Measurements from ENCODE around the gene ARHGAP8.

The ARHGAP8 gene

DNA sequence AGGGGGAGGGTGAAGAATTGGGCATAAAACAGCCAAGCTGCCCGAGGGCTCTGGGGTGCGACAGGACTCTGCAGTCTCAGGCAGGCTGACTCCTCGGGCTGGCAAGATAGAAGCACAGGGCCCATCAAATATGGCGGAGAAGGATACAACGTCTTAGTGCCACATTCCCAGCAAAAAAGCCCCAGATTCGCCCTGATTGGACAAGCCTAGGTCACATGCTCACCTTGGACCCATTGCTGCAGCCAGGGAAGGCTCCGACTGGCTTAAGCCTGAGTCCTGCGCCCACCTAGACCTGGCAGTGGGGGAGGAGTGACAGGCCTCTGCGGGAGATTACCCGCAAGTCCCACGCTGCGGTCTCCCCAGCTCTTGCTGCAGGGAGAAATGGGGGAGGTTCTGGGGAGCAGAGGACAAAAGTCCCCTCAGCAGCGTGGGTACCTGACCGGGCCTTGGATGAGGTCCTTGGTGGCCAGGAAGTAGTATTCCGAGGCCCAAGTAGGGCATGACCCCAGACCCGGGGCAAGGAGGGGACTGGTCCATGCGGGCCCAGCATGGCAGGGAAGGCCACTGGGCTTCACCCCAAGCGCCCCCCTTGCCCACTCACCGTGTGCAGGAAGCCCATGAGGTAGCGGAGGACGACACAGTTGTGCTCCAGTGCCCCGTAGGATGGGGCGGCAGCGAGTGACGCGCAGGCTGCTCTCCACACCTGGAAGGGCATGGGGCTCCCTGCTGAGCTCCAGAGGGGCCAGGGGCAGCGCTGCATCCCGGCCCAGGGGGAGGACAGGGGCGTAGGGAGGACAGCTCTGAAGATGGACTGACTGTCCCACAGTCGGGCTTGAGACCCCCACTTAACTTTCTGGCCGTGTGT is 113.0 kb downstream of the ARHGAP8 start:
- DNase-seq: no peak

DNA sequence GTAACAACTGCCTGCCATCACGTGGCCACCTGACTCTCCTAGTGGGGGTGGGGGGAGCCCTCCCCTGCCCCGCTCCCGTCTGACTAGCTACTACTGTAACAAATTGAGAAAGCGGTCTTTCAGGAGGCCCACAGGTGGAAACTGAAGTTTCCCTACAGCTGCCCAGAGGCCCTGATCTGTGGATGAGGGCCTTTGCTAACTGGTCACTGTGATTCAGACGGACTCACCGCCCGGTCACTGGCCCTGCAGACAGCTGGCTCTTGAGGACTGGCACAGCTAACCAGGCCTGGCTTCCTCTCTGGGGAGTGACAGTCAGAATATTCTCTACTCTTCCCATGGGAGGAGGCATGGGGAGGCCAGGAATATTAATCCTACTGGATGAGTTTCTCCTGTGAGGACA is 116.8 kb downstream of the ARHGAP8 start:
- DNase-seq: no peak

DNA sequence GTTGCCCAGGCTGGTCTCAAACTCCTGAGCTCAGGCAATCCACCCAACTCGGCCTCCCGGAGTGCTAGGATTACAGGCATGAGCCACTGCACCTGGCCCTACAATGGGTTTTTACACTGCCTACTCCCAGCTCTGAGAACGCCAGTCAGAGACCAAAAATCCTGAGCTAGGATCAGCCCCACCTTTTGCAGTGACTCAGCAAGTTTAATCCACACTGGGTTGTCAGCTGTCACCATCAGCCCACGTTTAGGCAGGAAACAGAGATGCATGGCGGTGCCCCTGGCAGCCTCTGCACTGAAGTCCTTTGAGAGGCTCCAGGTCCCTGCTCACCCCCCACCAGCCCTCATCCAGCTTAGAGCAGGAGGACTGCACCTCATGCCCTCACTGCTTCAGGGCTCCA is 117.6 kb downstream of the ARHGAP8 start:
- peak; percentile 8 for DNase-seq

DNA sequence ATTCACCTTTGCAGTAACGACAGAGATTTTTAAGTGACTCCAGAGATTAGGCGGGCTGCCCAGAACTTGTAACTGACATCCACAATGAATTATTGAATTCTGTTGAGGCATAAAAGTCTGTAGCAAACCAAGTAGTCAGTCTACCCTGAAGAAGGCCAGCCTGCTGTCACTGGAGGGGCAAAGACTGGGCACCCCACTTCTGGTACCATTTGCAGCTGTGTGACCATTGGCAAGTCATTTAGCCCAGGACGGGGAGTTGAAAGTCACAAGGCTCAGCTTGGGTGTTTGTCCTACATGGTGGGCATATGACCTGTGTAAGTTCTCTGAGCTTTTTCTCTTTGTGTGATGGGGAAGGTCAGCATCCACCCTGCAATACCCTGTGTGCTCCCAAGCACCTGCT is 119.4 kb downstream of the ARHGAP8 start:
- DNase-seq: no peak

- no peak for DNase-seq
Measured at GRCh38 chr22:44876921-44877320, 124.5 kb downstream of the ARHGAP8 start.

DNA sequence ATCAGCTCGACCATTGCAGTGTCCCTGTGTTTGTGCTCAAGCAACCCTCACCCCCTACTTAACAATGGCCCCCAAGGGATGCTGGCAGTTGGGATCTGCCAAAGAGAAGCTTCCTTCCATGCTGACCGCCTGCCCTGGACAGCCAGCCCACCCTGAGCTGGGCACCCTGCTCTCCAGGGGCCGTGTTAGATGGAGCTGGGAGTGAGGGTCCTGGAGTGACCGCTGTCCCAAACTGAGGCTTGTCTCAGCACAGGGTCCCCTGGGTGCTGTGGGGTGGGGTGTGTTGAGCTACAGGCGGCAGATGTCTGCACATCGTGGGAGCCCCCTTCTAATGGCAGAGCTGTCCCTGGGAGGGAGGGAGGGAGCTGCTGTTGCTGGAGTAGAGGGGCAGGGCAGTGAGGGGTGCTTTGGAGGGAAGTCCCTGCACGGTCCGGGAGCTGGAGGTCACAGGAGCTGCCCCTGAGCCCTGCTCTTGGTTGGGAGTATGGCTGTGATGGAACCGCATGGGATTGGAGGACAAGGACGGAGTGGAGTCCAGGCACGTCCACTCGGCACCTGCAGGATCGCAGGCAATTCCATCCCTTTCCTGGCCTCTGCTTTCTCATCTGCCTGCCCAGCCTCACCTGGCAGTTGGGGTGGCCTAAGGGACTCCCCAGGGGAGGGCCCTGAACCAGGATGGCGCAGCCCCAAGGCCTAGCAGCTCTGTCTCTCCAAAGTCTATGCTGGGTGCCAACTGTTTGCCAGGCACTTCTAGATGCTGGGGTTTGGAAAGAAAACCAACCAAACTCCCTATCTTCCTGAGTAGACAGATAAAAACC is 126.3 kb downstream of the ARHGAP8 start:
- no peak for DNase-seq

- DNase-seq: no peak
Measured at GRCh38 chr22:44879301-44879680, 126.9 kb downstream of the ARHGAP8 start.

DNA sequence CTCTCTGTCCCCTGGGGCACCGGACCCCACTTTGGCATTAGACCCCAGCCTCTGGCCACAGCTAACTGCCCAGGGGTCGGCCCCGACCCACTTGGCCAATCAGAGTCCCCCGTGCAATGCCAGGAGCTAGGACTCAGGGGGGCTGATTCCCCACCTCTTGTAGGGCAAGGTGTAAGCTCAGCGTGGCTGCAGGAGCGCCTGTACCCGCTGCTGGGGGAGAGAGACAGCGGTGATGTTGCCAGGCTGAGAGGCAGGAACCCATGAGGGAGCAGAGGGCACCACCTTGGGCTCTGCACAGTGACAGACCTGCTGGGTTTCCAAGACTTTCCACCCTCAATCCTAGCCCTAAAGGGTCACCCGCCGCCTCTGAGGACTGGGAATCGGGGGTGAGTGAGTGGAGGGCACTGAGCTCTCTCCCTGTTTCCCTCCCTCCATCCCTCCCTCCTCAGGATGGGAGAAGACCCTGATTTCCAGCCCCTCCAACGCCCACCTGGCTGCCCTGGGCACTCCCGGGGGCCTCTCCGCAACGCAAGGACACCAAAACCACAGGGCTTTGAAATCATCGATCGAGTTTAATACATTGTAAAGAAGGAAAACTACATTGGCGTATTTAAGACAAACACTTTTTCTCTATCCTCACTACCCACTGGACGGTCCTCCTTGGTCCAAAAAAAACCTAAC is 128.4 kb downstream of the ARHGAP8 start:
- no peak for DNase-seq

DNA sequence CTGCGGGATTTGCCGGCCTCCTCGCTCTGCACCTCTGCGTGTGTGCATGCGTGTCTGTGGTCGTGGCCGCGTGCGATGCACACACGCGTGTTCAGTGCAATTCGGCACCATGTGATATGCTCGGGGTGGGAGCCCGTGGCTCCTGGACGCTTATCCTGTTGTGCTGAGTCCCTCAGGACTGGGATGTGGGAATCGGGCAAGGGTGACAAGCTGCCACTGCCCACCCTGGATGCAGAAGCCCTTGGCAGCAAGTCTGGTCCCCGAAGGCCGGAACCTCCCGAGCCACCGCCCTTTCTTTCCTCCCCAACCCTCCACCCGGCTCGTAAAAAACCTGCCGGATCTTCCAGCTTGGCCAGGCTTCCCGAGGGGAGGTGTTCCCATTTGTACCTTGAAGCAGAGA is 129.2 kb downstream of the ARHGAP8 start:
- DNase-seq: no peak

DNA sequence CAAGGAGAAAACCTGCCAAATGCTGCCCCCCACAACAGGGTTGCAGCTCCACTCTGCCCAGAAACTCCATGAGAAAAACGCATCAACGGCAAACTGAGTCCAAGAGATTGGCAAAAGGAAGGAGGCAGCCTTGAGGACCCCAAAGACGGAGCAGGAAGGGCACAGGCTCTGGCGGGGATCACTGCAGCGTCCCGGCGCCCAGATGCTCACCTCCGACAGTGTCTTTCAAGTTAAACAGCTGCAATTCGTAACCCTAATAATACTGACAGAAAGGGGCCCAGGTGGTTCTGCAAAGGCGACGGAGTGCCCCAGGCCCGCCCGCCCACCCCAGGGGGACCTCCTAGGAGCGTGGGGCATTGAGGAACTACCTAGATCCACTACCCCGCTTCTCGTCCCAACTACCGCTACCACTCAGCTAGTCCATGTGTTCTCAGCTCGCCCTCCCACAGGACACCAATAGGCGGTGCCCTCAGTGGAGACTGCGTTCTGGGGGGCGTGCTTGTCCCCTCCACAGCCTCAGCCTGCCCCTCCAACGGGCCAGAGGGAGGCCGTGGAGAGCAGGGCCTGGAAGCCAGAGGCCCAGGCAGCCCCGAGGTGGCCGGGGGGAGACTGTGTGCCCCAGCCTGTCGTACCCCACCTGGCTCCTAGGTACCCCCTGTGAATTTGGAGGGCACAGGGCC is 130.0 kb downstream of the ARHGAP8 start:
- no peak for DNase-seq

- DNase-seq: no peak
Measured at GRCh38 chr22:44883011-44883421, 130.6 kb downstream of the ARHGAP8 start.

DNA sequence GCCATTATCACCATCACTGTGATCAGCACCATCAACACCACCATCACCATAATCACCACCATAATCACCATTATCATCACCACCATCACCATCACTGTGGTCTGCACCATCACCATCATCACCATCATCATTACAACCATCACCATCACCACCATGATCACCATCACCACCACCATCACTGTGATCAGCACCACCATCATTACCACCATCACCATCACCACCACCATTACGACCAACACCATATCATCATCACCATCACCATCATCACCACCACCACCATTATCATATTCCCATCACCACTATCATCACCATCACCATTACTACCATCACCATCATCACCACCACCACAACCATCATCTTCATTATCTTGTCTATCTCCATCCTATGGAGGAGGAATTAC is 132.2 kb downstream of the ARHGAP8 start:
- DNase-seq: no peak

DNA sequence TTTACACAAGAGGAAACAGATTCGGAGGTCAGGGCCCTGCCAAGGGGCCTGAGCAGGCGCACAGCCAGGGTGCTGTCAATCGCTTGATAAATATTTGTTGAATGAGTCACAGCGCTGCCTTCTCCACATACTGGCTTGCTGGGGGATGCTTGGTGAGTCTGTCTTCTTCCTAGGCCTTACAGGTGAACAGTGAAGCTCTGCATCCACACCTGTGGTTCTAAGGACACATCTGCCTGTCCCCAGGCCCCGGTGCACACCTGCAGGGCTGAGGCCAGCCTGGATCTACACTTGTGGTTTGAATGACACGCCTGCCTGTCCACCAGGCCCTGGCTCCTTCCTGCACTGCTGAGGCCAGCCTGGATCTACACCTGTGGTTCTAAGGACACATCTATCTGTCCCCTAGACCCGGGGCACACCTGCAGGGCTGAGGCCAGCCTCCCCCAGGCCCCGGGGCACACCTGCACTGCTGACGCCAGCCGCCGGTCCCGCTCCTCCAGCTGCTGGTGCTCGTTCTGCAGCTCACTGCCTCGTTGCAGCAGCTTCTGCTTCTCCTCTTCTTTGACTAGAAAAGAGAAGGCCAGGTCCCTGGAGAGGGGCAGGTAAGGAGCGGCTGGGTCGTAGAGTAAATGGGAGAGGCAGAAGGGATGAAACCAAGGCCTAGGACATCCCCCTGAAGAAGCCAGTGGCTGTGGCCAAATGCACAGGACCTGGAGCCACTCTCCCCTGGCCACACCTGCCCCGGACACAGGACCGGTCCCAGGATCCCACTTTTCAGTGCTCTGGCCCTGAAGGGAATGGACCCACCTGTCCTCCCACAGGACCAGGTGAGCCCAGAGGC is 132.8 kb downstream of the ARHGAP8 start:
- DNase-seq: no peak

DNA sequence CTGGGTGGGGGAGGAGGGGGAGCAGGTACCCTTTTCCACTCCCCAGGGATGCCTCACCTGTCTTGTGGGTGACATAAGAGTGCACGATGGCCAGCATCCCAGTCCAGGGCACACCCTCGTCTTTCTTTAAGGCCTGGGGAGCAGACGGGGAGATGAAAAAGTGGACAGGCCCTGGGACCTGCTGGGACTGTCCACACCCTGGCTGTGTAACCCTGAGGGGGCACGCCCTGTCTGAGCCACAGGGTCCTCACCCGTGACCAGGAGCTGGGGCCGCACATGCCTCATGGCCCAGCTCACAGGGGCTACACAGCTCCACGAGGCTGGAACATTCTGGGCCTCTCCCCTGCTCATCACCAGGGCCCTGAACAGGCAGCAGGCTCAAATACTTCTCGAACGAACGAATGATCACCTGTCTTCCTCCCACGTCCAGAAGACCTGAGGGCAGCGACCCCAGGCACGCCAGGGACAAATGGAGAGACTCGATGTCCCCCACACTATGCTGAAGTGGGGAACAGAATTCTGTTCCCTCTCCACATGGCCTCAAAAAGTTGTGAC is 133.5 kb downstream of the ARHGAP8 start:
- DNase-seq: no peak

- no peak for DNase-seq
Measured at GRCh38 chr22:44887941-44888366, 135.6 kb downstream of the ARHGAP8 start.

DNA sequence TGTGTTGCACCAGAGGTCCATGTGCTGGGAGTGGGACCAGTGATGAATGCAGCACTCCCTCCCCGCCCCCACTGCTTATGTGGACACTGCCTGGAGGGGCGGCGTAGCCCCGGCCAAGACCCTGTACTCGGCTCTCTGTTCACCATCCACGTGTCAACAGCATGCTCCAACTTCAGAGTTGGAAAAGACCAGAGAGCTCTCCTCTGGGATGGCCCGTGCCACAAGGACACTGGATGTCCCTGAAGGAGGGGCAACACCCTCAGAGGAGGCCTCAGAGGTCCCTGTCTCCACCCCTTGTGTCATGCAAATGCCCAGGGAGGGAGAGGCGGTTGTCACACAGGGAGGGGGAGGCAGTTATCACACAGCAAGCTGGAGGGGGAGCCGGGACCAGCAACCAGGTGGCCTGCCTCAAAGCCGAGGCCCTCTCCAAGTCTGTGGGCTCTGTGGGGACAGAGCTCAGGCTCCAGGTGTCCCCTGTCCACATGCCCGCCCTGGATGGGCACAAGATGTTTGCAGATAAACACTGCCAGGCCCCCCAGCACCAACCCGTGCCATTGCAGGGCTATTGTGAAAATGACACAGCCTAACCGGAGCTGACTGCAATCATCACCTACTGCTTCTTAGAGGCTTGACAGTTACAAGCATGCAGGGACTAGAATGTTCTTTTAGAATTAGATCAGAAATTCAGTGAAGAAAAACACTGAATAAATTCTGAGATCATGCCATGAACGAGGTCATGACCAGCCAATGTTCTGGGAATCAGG is 136.3 kb downstream of the ARHGAP8 start:
- no peak for DNase-seq

- DNase-seq: peak; percentile 2
Measured at GRCh38 chr22:44889255-44889878, 137.0 kb downstream of the ARHGAP8 start.

GRCh38 chr22:44890416-44891292 is 138.3 kb downstream of the ARHGAP8 start:
- DNase-seq: no peak

- DNase-seq: no peak
Measured at GRCh38 chr22:44891293-44891747, 138.9 kb downstream of the ARHGAP8 start.
